ENCODE results near the gene ELOB. TPM values are rescaled to one million over a fixed set of nuclear protein-coding genes. Genes with fewer than 3 reads are reported as not detected.
A peak's percentile ranks its signal among the peaks of the same experiment; 100 is the strongest.

ELOB gene
- polyA plus RNA-seq, 4 donors: 166 to 718 (median 396) TPM

- H3K4me1 ChIP-seq (ENCODE audit: control insufficient read depth in 3 of 3, insufficient read depth in 2 of 3, low read depth in 1 of 3, low read length in 2 of 3): peaks cover 0 to 7% (median 0%) of the 10 kb centered on the region in 3 donors
- no peak for FAIRE-seq
- H3K4me3 ChIP-seq (ENCODE audit: low read depth in 1 of 3, low read length in 3 of 3): no peak overlapping the region
- H3K9me3 ChIP-seq (ENCODE audit: control insufficient read depth in 2 of 2, insufficient read depth in 1 of 2, low read depth in 1 of 2, low read length in 1 of 2): no peaks in the 10 kb centered on the region
- H3K36me3 ChIP-seq (ENCODE audit: control insufficient read depth in 3 of 3, insufficient read depth in 2 of 3, low read depth in 1 of 3, low read length in 3 of 3): no peaks in the 10 kb centered on the region
- H3K27ac ChIP-seq (ENCODE audit: low read depth in 1 of 3, low read length in 2 of 3): no peak overlapping the region
- peak; percentile 44 to 49 for DNase-seq
- WGBS, 3 donors: 45 to 72% (median 56%) methylated on average over 8 to 10 of the region's 10 CpGs
- peaks cover 0 to 9% (median 7%) of the 10 kb centered on the region in 3 donors for H3K27me3 ChIP-seq (ENCODE audit: control insufficient read depth in 3 of 3, insufficient read depth in 3 of 3, low read length in 3 of 3)
Observed at GRCh38 chr16:2815299-2815771, 38.3 kb upstream of the ELOB start.

DNA sequence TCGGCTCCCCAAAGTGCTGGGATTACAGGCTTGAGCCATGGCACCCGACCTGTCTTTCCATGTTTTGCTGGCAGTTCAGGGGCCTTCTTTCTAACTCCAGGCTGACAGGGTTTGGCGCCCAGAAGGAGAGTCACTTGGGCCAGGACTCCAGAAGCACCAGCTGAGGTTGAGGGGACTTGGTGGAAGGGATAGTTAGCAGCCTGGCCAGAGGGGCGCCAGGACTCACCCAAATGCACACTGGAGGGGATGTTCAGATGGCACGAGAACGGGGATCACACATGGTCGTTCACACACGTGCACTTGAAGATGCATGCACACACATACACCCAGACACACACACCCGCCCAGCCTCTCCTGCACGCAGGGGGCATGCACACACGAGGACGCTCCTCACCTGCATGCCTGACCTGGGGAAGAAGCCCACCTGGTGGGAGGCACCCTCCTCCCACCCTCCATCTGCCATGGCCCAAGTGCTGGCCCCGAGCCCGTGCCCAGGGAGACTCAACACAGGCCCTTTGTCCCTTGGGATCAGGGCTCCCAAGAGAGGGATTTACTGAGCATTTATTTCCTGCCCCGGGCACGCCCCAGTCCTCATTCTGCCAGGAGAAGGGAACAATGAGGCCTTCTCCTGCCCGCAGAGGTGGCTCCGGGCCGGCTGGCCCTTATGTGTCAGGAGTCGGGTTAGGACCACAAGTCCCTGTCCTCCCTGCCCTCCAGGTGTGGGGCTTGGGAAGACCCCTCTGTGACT, 37.6 kb upstream of the ELOB start:
- Histone ChIP-seq H3K27ac (ENCODE audit: low read depth in 1 of 3, low read length in 2 of 3) (no peak overlapping the region), H3K36me3 (ENCODE audit: control insufficient read depth in 3 of 3, insufficient read depth in 2 of 3, low read depth in 1 of 3, low read length in 3 of 3) (no peaks in the 10 kb centered on the region), H3K27me3 (ENCODE audit: control insufficient read depth in 3 of 3, insufficient read depth in 3 of 3, low read length in 3 of 3) (peaks cover 0 to 9% (median 7%) of the 10 kb centered on the region in 3 donors), H3K4me1 (ENCODE audit: control insufficient read depth in 3 of 3, insufficient read depth in 2 of 3, low read depth in 1 of 3, low read length in 2 of 3) (peaks cover 0 to 7% (median 0%) of the 10 kb centered on the region in 3 donors), H3K4me3 (ENCODE audit: low read depth in 1 of 3, low read length in 3 of 3) (no peak overlapping the region), H3K9me3 (ENCODE audit: control insufficient read depth in 2 of 2, insufficient read depth in 1 of 2, low read depth in 1 of 2, low read length in 1 of 2) (no peaks in the 10 kb centered on the region)
- DNase-seq: no peak
- WGBS, 3 donors: 66 to 76% (median 76%) methylated on average over 16 to 20 of the region's 20 CpGs
- FAIRE-seq: no peak

DNA sequence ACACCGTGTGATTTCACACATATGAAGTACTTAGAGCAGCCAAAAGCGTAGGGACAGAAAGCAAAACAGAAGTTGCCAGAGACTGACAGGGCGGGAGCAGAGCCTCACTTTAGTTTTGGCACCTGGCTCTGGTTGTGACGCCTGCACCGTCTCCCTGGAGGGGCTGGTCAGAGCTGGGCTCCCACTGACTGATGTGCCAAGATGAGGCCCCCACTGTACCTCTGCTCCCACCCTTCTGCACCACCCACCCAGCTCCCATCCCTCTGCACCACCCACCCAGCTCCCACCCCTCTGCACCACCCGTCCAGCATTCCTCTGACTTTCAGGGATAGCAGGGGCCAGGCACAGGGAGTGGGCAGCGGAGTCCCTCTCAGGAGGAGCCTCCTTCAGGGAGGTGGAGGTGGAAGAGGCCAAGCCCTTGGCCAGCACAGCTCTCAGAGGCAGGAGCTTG, 36.7 kb upstream of the ELOB start:
- peaks cover 0 to 9% (median 7%) of the 10 kb centered on the region in 3 donors for H3K27me3 ChIP-seq (ENCODE audit: control insufficient read depth in 3 of 3, insufficient read depth in 3 of 3, low read length in 3 of 3)
- H3K27ac ChIP-seq (ENCODE audit: low read depth in 1 of 3, low read length in 2 of 3): no peak overlapping the region
- H3K9me3 ChIP-seq (ENCODE audit: control insufficient read depth in 2 of 2, insufficient read depth in 1 of 2, low read depth in 1 of 2, low read length in 1 of 2): no peaks in the 10 kb centered on the region
- DNase-seq (no peak), FAIRE-seq (no peak)
- 69 to 76% (median 73%) methylated on average over 7 of the region's 7 CpGs for WGBS, 3 donors
- no peaks in the 10 kb centered on the region for H3K36me3 ChIP-seq (ENCODE audit: control insufficient read depth in 3 of 3, insufficient read depth in 2 of 3, low read depth in 1 of 3, low read length in 3 of 3)
- no peak overlapping the region for H3K4me3 ChIP-seq (ENCODE audit: low read depth in 1 of 3, low read length in 3 of 3)
- peaks cover 0 to 7% (median 0%) of the 10 kb centered on the region in 3 donors for H3K4me1 ChIP-seq (ENCODE audit: control insufficient read depth in 3 of 3, insufficient read depth in 2 of 3, low read depth in 1 of 3, low read length in 2 of 3)

DNA sequence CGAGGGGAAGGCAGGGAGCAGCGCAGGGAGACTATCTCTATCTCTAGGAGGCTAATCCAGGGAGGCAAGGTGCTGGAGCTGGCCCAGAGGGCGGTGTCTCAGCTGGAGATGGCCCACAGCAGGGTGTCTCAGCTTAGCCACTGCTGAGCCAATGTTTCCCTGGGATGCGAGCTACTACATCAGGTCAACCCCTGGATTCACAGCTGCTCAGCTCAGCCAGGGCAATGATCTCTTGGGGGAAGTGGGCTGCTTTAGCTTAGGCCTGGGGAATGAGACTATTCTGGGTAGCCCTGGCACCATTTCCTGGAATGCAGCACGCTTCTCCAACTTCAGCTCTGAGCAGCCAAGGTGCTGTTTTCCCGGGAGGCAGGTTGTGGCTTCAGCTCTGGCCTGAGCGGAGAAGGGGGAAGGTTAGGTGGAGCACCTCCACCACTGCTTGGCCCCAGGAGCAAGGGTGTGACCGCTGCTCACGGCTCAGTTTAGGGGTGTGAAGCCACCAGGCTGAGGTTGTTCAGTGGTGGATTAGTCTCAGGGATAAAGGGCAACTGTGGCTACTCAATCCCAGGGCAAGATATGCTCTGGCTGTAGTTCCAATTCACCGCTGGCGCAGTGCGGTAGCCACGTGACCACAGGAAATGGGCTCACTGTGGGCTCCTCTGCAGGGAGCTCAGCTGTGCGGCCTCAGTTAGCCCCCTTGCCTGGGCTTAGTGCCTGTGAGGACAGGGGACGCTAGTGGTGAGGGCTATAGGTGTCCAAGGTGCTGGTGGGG, 34.8 kb upstream of the ELOB start:
- Histone ChIP-seq H3K27me3 (ENCODE audit: control insufficient read depth in 3 of 3, insufficient read depth in 3 of 3, low read length in 3 of 3) (peaks cover 0 to 9% (median 7%) of the 10 kb centered on the region in 3 donors), H3K36me3 (ENCODE audit: control insufficient read depth in 3 of 3, insufficient read depth in 2 of 3, low read depth in 1 of 3, low read length in 3 of 3) (no peaks in the 10 kb centered on the region), H3K4me1 (ENCODE audit: control insufficient read depth in 3 of 3, insufficient read depth in 2 of 3, low read depth in 1 of 3, low read length in 2 of 3) (peaks cover 0 to 7% (median 0%) of the 10 kb centered on the region in 3 donors), H3K9me3 (ENCODE audit: control insufficient read depth in 2 of 2, insufficient read depth in 1 of 2, low read depth in 1 of 2, low read length in 1 of 2) (peaks cover 0 to 5% of the 10 kb centered on the region in 2 donors), H3K4me3 (ENCODE audit: low read depth in 1 of 3, low read length in 3 of 3) (no peak overlapping the region), H3K27ac (ENCODE audit: low read depth in 1 of 3, low read length in 2 of 3) (no peak overlapping the region)
- DNase-seq (peak in 1 of 2 donors; percentile 81), FAIRE-seq (no peak)
- 25 to 60% (median 29%) methylated on average over 15 of the region's 15 CpGs for WGBS, 3 donors

- WGBS, 3 donors: 81 to 94% (median 84%) methylated on average over 6 of the region's 6 CpGs
- no peak overlapping the region for H3K4me3 ChIP-seq (ENCODE audit: low read depth in 1 of 3, low read length in 3 of 3)
- no peaks in the 10 kb centered on the region for H3K36me3 ChIP-seq (ENCODE audit: control insufficient read depth in 3 of 3, insufficient read depth in 2 of 3, low read depth in 1 of 3, low read length in 3 of 3)
- peaks cover 0 to 6% (median 0%) of the 10 kb centered on the region in 3 donors for H3K4me1 ChIP-seq (ENCODE audit: control insufficient read depth in 3 of 3, insufficient read depth in 2 of 3, low read depth in 1 of 3, low read length in 2 of 3)
- peaks cover 0 to 7% of the 10 kb centered on the region in 2 donors for H3K9me3 ChIP-seq (ENCODE audit: control insufficient read depth in 2 of 2, insufficient read depth in 1 of 2, low read depth in 1 of 2, low read length in 1 of 2)
- FAIRE-seq (no peak), DNase-seq (no peak)
- H3K27ac ChIP-seq (ENCODE audit: low read depth in 1 of 3, low read length in 2 of 3): no peak overlapping the region
- H3K27me3 ChIP-seq (ENCODE audit: control insufficient read depth in 3 of 3, insufficient read depth in 3 of 3, low read length in 3 of 3): peaks cover 0 to 12% (median 7%) of the 10 kb centered on the region in 3 donors
Observed at GRCh38 chr16:2810651-2811050, 33.6 kb upstream of the ELOB start.

- no peaks in the 10 kb centered on the region for H3K4me1 ChIP-seq (ENCODE audit: control insufficient read depth in 3 of 3, insufficient read depth in 2 of 3, low read depth in 1 of 3, low read length in 2 of 3)
- peaks cover 0 to 8% (median 7%) of the 10 kb centered on the region in 3 donors for H3K27me3 ChIP-seq (ENCODE audit: control insufficient read depth in 3 of 3, insufficient read depth in 3 of 3, low read length in 3 of 3)
- H3K27ac ChIP-seq (ENCODE audit: low read depth in 1 of 3, low read length in 2 of 3): no peak overlapping the region
- DNase-seq: no peak
- WGBS, 3 donors: 77 to 78% (median 78%) methylated on average over 3 of the region's 3 CpGs
- H3K9me3 ChIP-seq (ENCODE audit: control insufficient read depth in 2 of 2, insufficient read depth in 1 of 2, low read depth in 1 of 2, low read length in 1 of 2): peaks cover 0 to 21% of the 10 kb centered on the region in 2 donors
- FAIRE-seq: no peak
- no peak overlapping the region for H3K4me3 ChIP-seq (ENCODE audit: low read depth in 1 of 3, low read length in 3 of 3)
- no peaks in the 10 kb centered on the region for H3K36me3 ChIP-seq (ENCODE audit: control insufficient read depth in 3 of 3, insufficient read depth in 2 of 3, low read depth in 1 of 3, low read length in 3 of 3)
Observed at GRCh38 chr16:2809149-2809760, 32.2 kb upstream of the ELOB start.

GRCh38 chr16:2808181-2808580, 31.1 kb upstream of the ELOB start:
- Histone ChIP-seq H3K27ac (ENCODE audit: low read depth in 1 of 3, low read length in 2 of 3) (no peak overlapping the region), H3K27me3 (ENCODE audit: control insufficient read depth in 3 of 3, insufficient read depth in 3 of 3, low read length in 3 of 3) (peaks cover 0 to 8% (median 7%) of the 10 kb centered on the region in 3 donors), H3K4me3 (ENCODE audit: low read depth in 1 of 3, low read length in 3 of 3) (no peak overlapping the region), H3K4me1 (ENCODE audit: control insufficient read depth in 3 of 3, insufficient read depth in 2 of 3, low read depth in 1 of 3, low read length in 2 of 3) (no peaks in the 10 kb centered on the region), H3K36me3 (ENCODE audit: control insufficient read depth in 3 of 3, insufficient read depth in 2 of 3, low read depth in 1 of 3, low read length in 3 of 3) (no peaks in the 10 kb centered on the region), H3K9me3 (ENCODE audit: control insufficient read depth in 2 of 2, insufficient read depth in 1 of 2, low read depth in 1 of 2, low read length in 1 of 2) (peaks cover 0 to 26% of the 10 kb centered on the region in 2 donors)
- whole genome bisulfite sequencing, 3 donors: 87 to 93% (median 87%) methylated on average over 7 of the region's 7 CpGs
- no peak for DNase-seq
- FAIRE-seq: no peak

- no peak for DNase-seq
- peaks cover 0 to 26% of the 10 kb centered on the region in 2 donors for H3K9me3 ChIP-seq (ENCODE audit: control insufficient read depth in 2 of 2, insufficient read depth in 1 of 2, low read depth in 1 of 2, low read length in 1 of 2)
- no peaks in the 10 kb centered on the region for H3K4me1 ChIP-seq (ENCODE audit: control insufficient read depth in 3 of 3, insufficient read depth in 2 of 3, low read depth in 1 of 3, low read length in 2 of 3)
- no peak overlapping the region for H3K4me3 ChIP-seq (ENCODE audit: low read depth in 1 of 3, low read length in 3 of 3)
- peaks cover 0 to 4% (median under 1%) of the 10 kb centered on the region in 3 donors for H3K27me3 ChIP-seq (ENCODE audit: control insufficient read depth in 3 of 3, insufficient read depth in 3 of 3, low read length in 3 of 3)
- no peak for FAIRE-seq
- H3K36me3 ChIP-seq (ENCODE audit: control insufficient read depth in 3 of 3, insufficient read depth in 2 of 3, low read depth in 1 of 3, low read length in 3 of 3): no peaks in the 10 kb centered on the region
- 75 to 79% (median 76%) methylated on average over 5 of the region's 5 CpGs for WGBS, 3 donors
- H3K27ac ChIP-seq (ENCODE audit: low read depth in 1 of 3, low read length in 2 of 3): no peak overlapping the region
Observed at GRCh38 chr16:2806286-2806685, 29.2 kb upstream of the ELOB start.

All from small intestine (tissue), 7 donors.